NOMO-1 treated with DMSO at 0.1 percent for 48 hours (cell line): ENCODE measurements around the gene TRIM28.
"Not testable (repeated sequence)": the region's sequence is repeated elsewhere in the genome, so short reads cannot be mapped to it uniquely, and the experiment has no call there.

Experiments
- DNase-seq: peaks from one replicate; lab custom pipeline; 2025; ENCODE audit not compliant: unreplicated experiment; lab: John Stamatoyannopoulos, UW

The TRIM28 gene

GRCh38 chr19:58575183-58576041 lies 31.5 kb downstream of the TRIM28 start:
- no peak for DNase-seq

- not testable (repeated sequence) for DNase-seq
These were observed 33.7 kb downstream of the TRIM28 start for GRCh38 chr19:58577581-58577980.

DNA sequence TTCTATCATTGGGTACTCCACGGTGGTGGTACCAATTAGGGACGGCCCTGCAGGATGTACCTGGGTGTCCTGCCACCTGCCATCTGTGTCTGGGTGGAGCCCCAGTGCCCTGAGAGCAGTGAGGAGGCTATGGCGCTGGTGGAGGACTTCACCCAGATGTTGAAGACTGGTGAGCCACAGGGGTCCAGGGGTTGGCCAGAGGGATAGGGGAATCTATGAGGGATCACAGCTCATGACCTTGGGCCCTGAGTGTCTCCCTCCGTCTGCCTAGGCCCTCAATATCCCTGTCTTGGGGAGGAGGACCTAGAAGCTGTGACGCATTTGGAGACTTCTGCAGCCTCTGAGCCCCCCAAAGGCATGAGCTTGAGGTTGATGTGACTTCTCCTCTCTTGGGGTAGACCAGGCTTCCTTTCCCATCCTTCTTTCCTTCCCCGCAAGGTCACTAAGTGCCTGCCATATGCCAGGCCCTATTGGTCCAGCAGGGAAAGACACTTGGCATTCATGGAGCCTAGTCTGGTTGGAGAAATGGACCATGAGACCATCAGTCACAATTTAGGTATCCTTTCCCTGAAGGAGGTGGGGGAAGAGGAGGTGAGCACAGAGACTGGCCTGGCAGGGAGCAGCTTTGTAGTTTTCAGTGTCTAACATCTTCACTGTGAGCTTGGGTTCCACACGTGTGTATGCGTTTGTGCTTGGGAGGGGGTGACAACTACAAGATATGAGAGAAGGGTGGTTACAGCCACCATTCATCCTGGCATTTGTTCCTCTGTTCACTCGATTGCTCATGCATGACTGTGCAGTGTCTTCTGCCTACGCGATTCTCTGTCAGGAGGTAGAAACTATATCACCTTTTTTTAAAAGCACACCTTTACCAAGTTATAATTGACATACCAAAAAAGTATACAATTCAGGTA lies 34.4 kb downstream of the TRIM28 start:
- DNase-seq: no peak

DNA sequence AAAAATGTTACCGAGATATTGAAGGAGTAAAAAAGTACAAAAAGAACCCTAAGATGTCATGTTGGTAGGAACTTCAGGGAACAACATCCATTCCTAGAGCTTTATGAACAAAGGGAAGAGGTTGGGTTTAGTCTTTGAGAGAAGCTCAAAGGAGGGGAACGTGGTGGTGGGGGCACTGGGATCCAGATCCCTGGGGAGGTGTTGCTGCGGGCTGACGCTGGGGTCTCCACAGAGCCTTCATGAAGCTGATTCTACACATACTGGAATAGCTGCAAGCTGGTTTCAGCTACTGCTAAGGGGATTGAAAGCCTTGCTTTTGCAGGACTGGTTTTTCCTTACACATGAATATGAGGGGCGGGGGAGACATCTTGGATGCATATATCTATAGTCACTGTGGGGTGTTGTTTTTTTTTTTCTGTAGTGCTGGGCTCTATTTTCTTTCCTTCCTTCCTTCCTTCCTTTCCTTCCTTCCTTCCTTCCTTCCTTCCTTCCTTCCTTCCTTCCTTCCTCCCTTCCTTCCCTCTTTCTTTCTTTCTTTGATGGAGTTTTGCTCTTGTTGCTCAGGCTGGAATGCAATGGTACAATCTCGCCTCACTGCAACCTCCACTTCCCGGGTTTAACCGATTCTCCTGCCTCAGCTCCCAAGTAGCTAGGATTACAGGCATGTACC lies 35.7 kb downstream of the TRIM28 start:
- DNase-seq: no peak

DNA sequence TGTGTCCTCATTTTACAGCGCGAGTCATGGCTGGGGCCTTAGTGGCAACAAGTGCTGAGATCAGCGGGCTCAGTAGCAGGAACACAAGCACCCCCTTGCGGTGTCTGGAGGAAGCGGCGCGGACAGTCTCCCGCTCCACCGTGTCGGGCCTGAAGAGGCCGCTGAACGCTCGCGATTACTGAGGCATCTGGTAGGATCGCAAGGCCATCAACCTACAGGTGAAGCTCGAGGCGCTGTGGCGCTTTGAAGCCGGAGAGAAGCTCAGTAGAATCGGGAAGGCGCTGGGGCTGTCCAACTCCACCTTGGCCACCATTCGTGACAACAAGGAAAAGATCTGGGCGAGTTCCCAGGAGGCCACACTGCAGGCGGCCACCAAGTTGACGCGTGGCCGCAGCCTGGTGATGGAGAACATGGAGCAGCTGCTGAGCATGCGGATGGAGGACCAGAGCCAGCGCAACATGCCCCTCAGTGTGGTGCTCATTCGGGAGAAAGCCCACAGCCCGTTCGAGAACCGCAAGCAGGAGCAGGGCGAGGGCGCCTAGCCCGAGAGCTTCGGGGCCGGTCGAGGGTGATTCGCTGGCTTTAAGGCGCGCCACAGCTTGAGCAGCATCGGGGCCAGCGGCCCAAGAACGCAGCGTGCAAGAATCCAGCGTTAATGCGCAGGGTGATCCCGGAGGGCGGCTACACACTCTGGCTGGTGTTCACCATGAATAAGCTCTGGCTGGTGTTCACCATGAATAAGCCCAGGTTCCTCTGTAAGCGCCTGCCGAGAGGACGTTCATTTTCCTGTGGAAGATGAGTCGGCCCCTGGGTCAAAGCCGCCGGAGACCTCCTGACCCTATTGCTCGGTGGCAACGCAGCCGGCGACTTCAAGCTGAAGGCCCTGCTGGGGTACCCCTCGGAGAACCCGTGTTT lies 37.6 kb downstream of the TRIM28 start:
- DNase-seq: no peak

- no peak for DNase-seq
These were observed 39.1 kb downstream of the TRIM28 start for GRCh38 chr19:58582985-58583384.

DNA sequence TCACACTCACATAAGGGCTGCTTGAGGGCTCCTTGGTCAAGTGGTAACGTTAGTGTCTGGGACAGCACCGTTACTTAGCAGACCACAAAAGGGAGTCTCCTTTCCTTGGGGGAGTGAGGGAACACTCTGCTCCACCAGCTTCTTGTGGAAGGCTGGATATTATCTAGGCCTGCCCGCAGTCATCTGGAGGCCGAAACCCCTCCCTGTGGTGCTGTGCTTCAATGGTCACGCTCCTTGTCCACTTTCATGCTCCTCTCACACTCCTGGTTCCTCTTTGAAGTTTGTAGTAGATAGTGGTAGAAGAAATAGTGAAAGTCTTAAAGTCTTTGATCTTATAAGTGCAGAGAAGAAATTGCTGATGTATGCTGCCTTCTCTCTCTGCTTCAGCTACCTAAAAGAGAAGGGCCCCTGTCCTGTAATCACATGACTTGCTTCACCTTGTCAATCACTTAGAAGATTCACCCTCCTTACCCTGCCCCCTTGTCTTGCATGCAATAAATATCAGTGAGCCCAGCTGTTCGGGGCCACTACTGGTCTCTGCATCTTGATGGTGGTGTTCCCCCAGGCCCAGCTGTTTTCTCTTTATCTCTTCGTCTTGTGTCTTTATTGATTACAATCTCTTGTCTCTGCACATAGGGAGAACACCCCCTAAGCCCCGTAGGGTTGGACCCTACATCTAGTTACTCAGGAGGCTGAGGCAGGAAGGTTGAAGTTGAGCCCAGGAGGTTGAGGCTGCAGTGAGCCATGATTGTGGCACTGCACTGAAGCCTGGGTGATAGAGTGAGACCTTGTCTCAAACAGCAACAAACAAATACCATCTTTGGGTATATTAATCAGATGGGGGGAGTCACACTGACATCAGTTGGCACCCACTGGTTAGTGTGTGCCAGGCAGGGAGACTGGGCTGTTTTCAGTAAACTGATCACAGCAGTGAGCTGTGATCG lies 40.9 kb downstream of the TRIM28 start:
- no peak for DNase-seq

- DNase-seq: no peak
These were observed 41.7 kb downstream of the TRIM28 start for GRCh38 chr19:58585442-58586132.

DNA sequence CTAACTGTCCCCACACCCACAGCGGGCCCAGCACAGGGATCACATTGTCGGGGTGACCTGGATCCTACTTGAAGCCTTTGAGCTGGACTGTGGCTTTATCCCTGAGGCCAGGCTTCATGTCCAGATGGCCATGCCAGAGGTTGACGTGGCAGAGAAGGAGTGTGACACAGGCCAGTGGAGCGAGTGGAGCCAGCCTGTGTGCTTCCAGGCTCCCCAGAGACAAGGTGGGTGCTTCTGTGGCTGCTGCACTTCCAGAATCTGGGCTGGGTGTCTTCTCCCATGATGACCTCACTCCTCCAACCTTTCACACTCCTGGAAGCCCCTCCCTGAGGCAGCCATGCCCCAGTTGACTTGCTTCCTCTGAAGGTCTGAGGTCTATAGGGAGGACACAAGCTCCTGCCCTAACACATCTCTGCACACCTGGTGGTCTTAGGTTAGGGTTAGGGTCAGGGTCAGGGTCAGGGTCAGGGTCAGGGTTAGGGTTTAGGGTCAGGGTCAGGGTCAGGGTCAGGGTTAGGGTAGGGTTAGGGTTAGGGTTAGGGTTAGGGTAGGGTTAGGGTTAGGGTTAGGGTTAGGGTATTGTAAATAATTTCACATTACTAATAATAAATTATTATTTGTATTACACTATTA lies 42.4 kb downstream of the TRIM28 start:
- DNase-seq: no peak
